SK-N-SH (cell line): ENCODE data around the gene HK2. TPM values are rescaled to one million over a fixed set of nuclear protein-coding genes. Genes with fewer than 3 reads are reported as not detected.

ENCODE experiments used
- CTCF ChIA-PET: fragments of 300-600, 350-600 bp; formaldehyde crosslinking; extraction: SDS; loops from one replicate; lab custom pipeline; 2021; lab: Yijun Ruan, JAX
- POLR2A ChIA-PET: fragments of 350-600 bp; sonication (Branson Sonifier 250); formaldehyde crosslinking; extraction: SDS; loops from one replicate; lab custom pipeline; 2020; ENCODE audit warnings: antibody characterized with exemption, inconsistent platforms; lab: Yijun Ruan, JAX
- DNase-seq: peaks from one replicate; pipeline ENCODE4 v3.0.0; 2012
- H2AFZ ChIP-seq: fragments of 200-600 bp; sonication (generic); 2 replicates; pipeline ENCODE4 v1.8.1; 2016; ENCODE audit warnings: antibody characterized with exemption, mild to moderate bottlenecking, low read depth
- H3F3A ChIP-seq: fragments of 200-600 bp; sonication (generic); replicated peaks from 2 replicates; pipeline ENCODE3; 2016; ENCODE audit warnings: antibody characterized with exemption, mild to moderate bottlenecking; ENCODE audit not compliant: insufficient read depth
- H3K27ac ChIP-seq, 2 experiments: fragments of 200-500 bp in 1 of 2; fragments of 200-600 bp in 1 of 2; sonication (Bioruptor generic) in 1 of 2; sonication (generic), shearing (Covaris generic) in 1 of 2; 2 replicates each; pipeline versions ENCODE4 v1.5.1 to v1.6.1; 2014 to 2016; ENCODE audit warnings: low read depth in 2 of 2, inconsistent platforms in 1 of 2, low read length in 1 of 2, mild to moderate bottlenecking in 1 of 2, mixed read lengths in 1 of 2
- H3K27me3 ChIP-seq: fragments of 200-600 bp; sonication (generic), shearing (Covaris generic); 2 replicates; pipeline ENCODE4 v1.6.1; 2016; ENCODE audit warnings: mixed run types; ENCODE audit not compliant: insufficient read depth
- H3K36me3 ChIP-seq, 2 experiments: fragments of 200-500 bp in 1 of 2; fragments of 200-600 bp in 1 of 2; sonication (Bioruptor generic) in 1 of 2; sonication (generic) in 1 of 2; replicated peaks in 1 of 2; 2 replicates each; pipeline versions ENCODE3 to v1.5.1; 2014 to 2016; ENCODE audit warnings: low read length in 1 of 2, mild to moderate bottlenecking in 1 of 2; ENCODE audit not compliant: insufficient read depth in 2 of 2, control insufficient read depth in 1 of 2
- H3K4me1 ChIP-seq, 2 experiments: fragments of 200-500 bp in 1 of 2; fragments of 200-600 bp in 1 of 2; sonication (Bioruptor generic) in 1 of 2; sonication (generic), shearing (Covaris generic) in 1 of 2; 2 replicates each; pipeline versions ENCODE4 v1.5.1 to v1.6.1; 2014 to 2016; ENCODE audit warnings: low read depth in 1 of 2, low read length in 1 of 2, mixed run types in 1 of 2; ENCODE audit not compliant: insufficient read depth in 2 of 2, control insufficient read depth in 1 of 2
- H3K4me2 ChIP-seq: fragments of 200-600 bp; sonication (generic), shearing (Covaris generic); 2 replicates; pipeline ENCODE4 v1.6.1; 2017; ENCODE audit warnings: mixed run types
- H3K4me3 ChIP-seq, 2 experiments: fragments of 200-500 bp in 1 of 2; fragments of 200-600 bp in 1 of 2; sonication (Bioruptor generic) in 1 of 2; sonication (generic), shearing (Covaris generic) in 1 of 2; 2 replicates each; pipeline versions ENCODE4 v1.5.1 to v1.8.1; 2014 to 2016; ENCODE audit warnings: low read depth in 2 of 2, inconsistent platforms in 1 of 2, low read length in 1 of 2, mild to moderate bottlenecking in 1 of 2, mixed read lengths in 1 of 2, moderate library complexity in 1 of 2
- H3K79me2 ChIP-seq: fragments of 200-600 bp; sonication (generic); 2 replicates; pipeline ENCODE4 v1.8.1; 2017; ENCODE audit warnings: mild to moderate bottlenecking; ENCODE audit not compliant: insufficient read depth
- H3K9ac ChIP-seq: fragments of 200-600 bp; sonication (generic); 2 replicates; pipeline ENCODE4 v1.6.1; 2017; ENCODE audit warnings: mixed run types
- H3K9me2 ChIP-seq: fragments of 200-600 bp; sonication (generic); 2 replicates; pipeline ENCODE4 v1.6.1; 2017; ENCODE audit warnings: mixed run types
- H3K9me3 ChIP-seq: fragments of 200-600 bp; sonication (generic); 2 replicates; pipeline ENCODE4 v1.6.1; 2017; ENCODE audit warnings: mixed run types, mild to moderate bottlenecking, moderate library complexity
- H4K20me1 ChIP-seq: fragments of 200-600 bp; sonication (generic); 2 replicates; pipeline ENCODE4 v1.6.1; 2017; ENCODE audit warnings: mild to moderate bottlenecking, mixed run types; ENCODE audit not compliant: insufficient read depth
- CTCF ChIP-seq: fragments of 200-600 bp; sonication (generic); IDR thresholded peaks from 2 replicates; pipeline ENCODE4 v1.6.1; 2017; ENCODE audit warnings: antibody characterized with exemption, mild to moderate bottlenecking, moderate library complexity
- EP300 ChIP-seq, 2 experiments: IDR thresholded peaks; 2 replicates each; pipeline versions ENCODE4 v1.4.0 to v1.6.1; 2012; ENCODE audit warnings: borderline replicate concordance in 1 of 2, low read depth in 1 of 2, low read length in 1 of 2
- FOSL2 ChIP-seq: IDR thresholded peaks from 2 replicates; pipeline ENCODE4 v1.4.0; 2012; ENCODE audit warnings: low read depth, mild to moderate bottlenecking, moderate library complexity, borderline replicate concordance
- FOXM1 ChIP-seq: IDR thresholded peaks from 2 replicates; pipeline ENCODE4 v1.4.0; 2012; ENCODE audit warnings: low read depth, mild to moderate bottlenecking
- GABPA ChIP-seq: IDR thresholded peaks from 2 replicates; pipeline ENCODE4 v1.4.0; 2012; ENCODE audit warnings: low read depth, mild to moderate bottlenecking
- GATA2 ChIP-seq: sonication (generic); formaldehyde crosslinking; IDR thresholded peaks from 2 replicates; pipeline ENCODE4 v1.5.0; 2020; ENCODE audit warnings: mild to moderate bottlenecking, missing genetic modification reagents
- IRF3 ChIP-seq: fragments of 150-350 bp; IDR thresholded peaks from 2 replicates; pipeline ENCODE4 v1.6.1; 2016; ENCODE audit warnings: mild to moderate bottlenecking, low read depth, low read length
- MAX ChIP-seq: IDR thresholded peaks from 2 replicates; pipeline ENCODE4 v1.4.0; 2012; ENCODE audit warnings: low read depth
- MEF2A ChIP-seq: IDR thresholded peaks from 2 replicates; pipeline ENCODE4 v1.4.0; 2012; ENCODE audit warnings: low read depth, borderline replicate concordance
- MXI1 ChIP-seq: IDR thresholded peaks from 2 replicates; pipeline ENCODE4 v1.6.1; 2012; ENCODE audit warnings: mild to moderate bottlenecking, low read depth, low read length, improper control_type of control experiment
- NFIC ChIP-seq: IDR thresholded peaks from 2 replicates; pipeline ENCODE4 v1.4.0; 2012; ENCODE audit warnings: borderline replicate concordance
- NRF1 ChIP-seq: IDR thresholded peaks from 2 replicates; pipeline ENCODE4 v1.6.1; 2012; ENCODE audit warnings: low read depth, mild to moderate bottlenecking, low read length
- POLR2AphosphoS5 ChIP-seq: IDR thresholded peaks from 2 replicates; pipeline ENCODE4 v1.6.1; 2012; ENCODE audit warnings: low read depth, low read length
- RFX5 ChIP-seq: IDR thresholded peaks from 2 replicates; pipeline ENCODE4 v1.6.1; 2012; ENCODE audit warnings: mild to moderate bottlenecking, improper control_type of control experiment, low read length
- RXRA ChIP-seq: IDR thresholded peaks from 2 replicates; pipeline ENCODE4 v1.4.0; 2012; ENCODE audit warnings: low read depth, mild to moderate bottlenecking, borderline replicate concordance
- SIN3A ChIP-seq: IDR thresholded peaks from 2 replicates; pipeline ENCODE4 v1.6.1; 2012; ENCODE audit warnings: low read depth, mild to moderate bottlenecking, low read length, moderate library complexity, borderline replicate concordance
- SMC3 ChIP-seq: IDR thresholded peaks from 2 replicates; pipeline ENCODE4 v1.6.1; 2012; ENCODE audit warnings: low read depth, low read length, improper control_type of control experiment
- TAF1 ChIP-seq: IDR thresholded peaks from 2 replicates; pipeline ENCODE4 v1.6.1; 2012; ENCODE audit warnings: low read depth, mild to moderate bottlenecking, low read length, moderate library complexity, borderline replicate concordance
- TCF12 ChIP-seq: IDR thresholded peaks from 2 replicates; pipeline ENCODE4 v1.4.0; 2012
- TEAD4 ChIP-seq: IDR thresholded peaks from 2 replicates; pipeline ENCODE4 v1.4.0; 2012; ENCODE audit warnings: mild to moderate bottlenecking, borderline replicate concordance; ENCODE audit not compliant: insufficient read depth
- USF1 ChIP-seq: IDR thresholded peaks from 2 replicates; pipeline ENCODE4 v1.4.0; 2012; ENCODE audit warnings: low read depth, borderline replicate concordance
- WGBS: methylation state at CpG from one replicate; pipeline ENCODE4 v1.1.6; 2017; ENCODE audit warnings: low lambda C conversion rate; 5-methylcytosine and 5-hydroxymethylcytosine counted together
- polyA plus RNA-seq, 3 experiments: library from polyadenylated mRNA; depleted of rRNA; stranded (reverse); fragments of >200 nt; gene quantifications; 2 replicates each; pipeline ENCODE4 v1.2.3, GENCODE V29; 2012
- TF ChIP-seq, protein P1 (sequence below): fragments of 150-350 bp; IDR thresholded peaks from 2 replicates; pipeline ENCODE4 v1.6.1; 2017; ENCODE audit warnings: antibody characterized with exemption, low read length, low read depth, borderline replicate concordance

HK2 gene
- polyA plus RNA-seq, 1 of the 3 experiments (the other 2 are of a cell fraction): 13.5 TPM

DNA sequence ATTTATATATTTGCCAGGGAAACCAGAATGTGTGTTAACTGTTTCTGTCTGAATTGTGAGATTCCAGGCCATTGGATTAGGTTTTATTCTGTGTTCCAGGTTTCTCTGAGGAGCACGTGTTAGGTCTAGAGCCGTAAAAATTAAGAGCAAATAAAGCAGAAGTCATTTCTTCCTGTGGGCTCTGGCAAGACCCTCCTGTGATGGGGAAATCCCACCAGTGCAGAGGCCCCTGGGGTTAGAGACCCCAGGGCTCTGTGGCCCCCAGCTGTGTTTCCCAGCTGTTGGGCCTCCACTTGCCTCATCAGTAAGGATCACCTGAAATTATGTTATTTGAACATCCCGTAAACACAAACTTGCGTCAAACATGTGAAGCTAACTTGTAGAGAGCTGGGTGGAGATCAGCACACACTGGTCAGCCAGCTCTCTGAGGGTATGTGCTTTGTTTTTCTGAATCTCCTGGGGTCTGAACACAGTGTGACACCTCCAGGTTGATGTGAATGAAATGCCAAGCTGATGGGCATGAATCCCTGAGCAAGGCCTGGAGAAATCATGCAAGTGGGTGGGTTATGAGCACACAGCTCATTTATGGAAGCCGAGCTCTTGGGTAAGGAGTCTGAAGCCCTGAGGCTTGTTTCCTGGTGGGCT is 50.3 kb downstream of the HK2 start:
- Histone ChIP-seq H2AFZ (no peak overlapping the region), H3K4me3 (no peak overlapping the region), H3K27me3 (no peaks in the 10 kb centered on the region), H3K27ac (no peak overlapping the region), H3K9me2 (no peaks in the 10 kb centered on the region), H3K4me1 (peaks cover 5 to 13% of the 10 kb centered on the region in 2 experiments; a peak in 1 of 4 replicates), H3K36me3 (peaks cover 0 to 57% of the 10 kb centered on the region in 2 experiments), H3F3A (peaks cover 4% of the 10 kb centered on the region), H3K4me2 (no peak overlapping the region), H3K9me3 (no peaks in the 10 kb centered on the region), H3K9ac (no peak overlapping the region), H4K20me1 (no peaks in the 10 kb centered on the region), H3K79me2 (no peaks in the 10 kb centered on the region)
- DNase-seq: no peak
- WGBS: 95% methylated on average over 5 of the region's 5 CpGs
- ChIA-PET CTCF (interaction anchor here (1.0 to 4.4 kb wide), 6 partner anchors 8 to 193 kb away, joined by 3 to 23 read pairs (median 7); no protein-coding TSS in a partner anchor), POLR2A (no interaction called here)
- TF ChIP-seq NRF1 (no peak), FOSL2 (no peak), SIN3A (no peak), GABPA (no peak), USF1 (no peak), RFX5 (no peak), TAF1 (no peak), TCF12 (no peak), MXI1 (no peak), RXRA (no peak)

- Histone ChIP-seq H3K79me2 (no peaks in the 10 kb centered on the region), H3K27ac (no peak overlapping the region), H3K4me3 (no peak overlapping the region), H3K9me2 (no peaks in the 10 kb centered on the region), H3F3A (peaks cover 4% of the 10 kb centered on the region), H3K9ac (no peak overlapping the region), H3K9me3 (no peaks in the 10 kb centered on the region), H3K36me3 (peaks cover 0 to 54% of the 10 kb centered on the region in 2 experiments), H3K27me3 (no peaks in the 10 kb centered on the region), H3K4me1 (peaks cover 5 to 13% of the 10 kb centered on the region in 2 experiments; a peak in 1 of 4 replicates), H4K20me1 (no peaks in the 10 kb centered on the region), H2AFZ (no peak overlapping the region), H3K4me2 (no peak overlapping the region)
- 90% methylated on average over 5 of the region's 5 CpGs for WGBS
- ChIA-PET POLR2A (no interaction called here), CTCF (interaction anchor here (1.0 to 4.4 kb wide), 5 partner anchors 9 to 194 kb away, joined by 3 to 23 read pairs (median 6); no protein-coding TSS in a partner anchor)
- no peak for DNase-seq
- TF ChIP-seq, protein P1, sequence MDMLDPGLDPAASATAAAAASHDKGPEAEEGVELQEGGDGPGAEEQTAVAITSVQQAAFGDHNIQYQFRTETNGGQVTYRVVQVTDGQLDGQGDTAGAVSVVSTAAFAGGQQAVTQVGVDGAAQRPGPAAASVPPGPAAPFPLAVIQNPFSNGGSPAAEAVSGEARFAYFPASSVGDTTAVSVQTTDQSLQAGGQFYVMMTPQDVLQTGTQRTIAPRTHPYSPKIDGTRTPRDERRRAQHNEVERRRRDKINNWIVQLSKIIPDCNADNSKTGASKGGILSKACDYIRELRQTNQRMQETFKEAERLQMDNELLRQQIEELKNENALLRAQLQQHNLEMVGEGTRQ: no peak
- no peak for TF ChIP-seq GABPA
- TF ChIP-seq MEF2A: no peak
- TF ChIP-seq EP300 (IDR thresholded peaks at IDR 0.05; ENCODE audit: borderline replicate concordance in 1 of 2, low read depth in 1 of 2, low read length in 1 of 2): no peak
- TF ChIP-seq FOXM1: no peak
- no peak for TF ChIP-seq NFIC
- TF ChIP-seq CTCF: no peak
- TF ChIP-seq SMC3: no peak
- TF ChIP-seq TAF1: no peak
- TF ChIP-seq GATA2: no peak
- no peak for TF ChIP-seq MXI1
- no peak for TF ChIP-seq POLR2AphosphoS5
- no peak for TF ChIP-seq MAX
- no peak for TF ChIP-seq TEAD4
- TF ChIP-seq NRF1: no peak
- no peak for TF ChIP-seq IRF3
Observed at GRCh38 chr2:74884866-74885265, 50.9 kb downstream of the HK2 start.
